Duodenal mucosa (tissue), 2 donors: Measurements from ENCODE around the gene MEIS2.
A peak's percentile ranks its signal among the peaks of the same experiment; 100 is the strongest.

Source experiments
- H3K27ac ChIP-seq: one replicate; pipeline ENCODE4 v1.7.0; 2013; ENCODE audit warnings: low read depth, low read length
- H3K27me3 ChIP-seq, 2 donors: one replicate each; pipeline ENCODE4 v1.7.0; 2013; ENCODE audit warnings: low read length in 2 of 2, control low read depth in 1 of 2; ENCODE audit not compliant: insufficient read depth in 2 of 2, control insufficient read depth in 1 of 2
- H3K36me3 ChIP-seq, 2 donors: one replicate each; pipeline ENCODE4 v1.7.0; 2013; ENCODE audit warnings: low read length in 2 of 2, control low read depth in 1 of 2; ENCODE audit not compliant: insufficient read depth in 2 of 2, control insufficient read depth in 1 of 2
- H3K4me1 ChIP-seq, 2 donors: one replicate each; pipeline ENCODE4 v1.7.0; 2013; ENCODE audit warnings: low read length in 2 of 2, control low read depth in 1 of 2; ENCODE audit not compliant: insufficient read depth in 2 of 2, control insufficient read depth in 1 of 2
- H3K4me3 ChIP-seq, 2 donors: one replicate each; pipeline ENCODE4 v1.7.0; 2013; ENCODE audit warnings: low read length in 2 of 2, low read depth in 1 of 2
- H3K9ac ChIP-seq, 2 donors: one replicate each; pipeline ENCODE4 v1.7.0; 2013; ENCODE audit warnings: low read length in 2 of 2, low read depth in 1 of 2
- H3K9me3 ChIP-seq, 2 donors: one replicate each; pipeline ENCODE4 v1.7.0; 2013; ENCODE audit warnings: low read length in 2 of 2, control low read depth in 1 of 2; ENCODE audit not compliant: control insufficient read depth in 1 of 2

The MEIS2 gene

DNA sequence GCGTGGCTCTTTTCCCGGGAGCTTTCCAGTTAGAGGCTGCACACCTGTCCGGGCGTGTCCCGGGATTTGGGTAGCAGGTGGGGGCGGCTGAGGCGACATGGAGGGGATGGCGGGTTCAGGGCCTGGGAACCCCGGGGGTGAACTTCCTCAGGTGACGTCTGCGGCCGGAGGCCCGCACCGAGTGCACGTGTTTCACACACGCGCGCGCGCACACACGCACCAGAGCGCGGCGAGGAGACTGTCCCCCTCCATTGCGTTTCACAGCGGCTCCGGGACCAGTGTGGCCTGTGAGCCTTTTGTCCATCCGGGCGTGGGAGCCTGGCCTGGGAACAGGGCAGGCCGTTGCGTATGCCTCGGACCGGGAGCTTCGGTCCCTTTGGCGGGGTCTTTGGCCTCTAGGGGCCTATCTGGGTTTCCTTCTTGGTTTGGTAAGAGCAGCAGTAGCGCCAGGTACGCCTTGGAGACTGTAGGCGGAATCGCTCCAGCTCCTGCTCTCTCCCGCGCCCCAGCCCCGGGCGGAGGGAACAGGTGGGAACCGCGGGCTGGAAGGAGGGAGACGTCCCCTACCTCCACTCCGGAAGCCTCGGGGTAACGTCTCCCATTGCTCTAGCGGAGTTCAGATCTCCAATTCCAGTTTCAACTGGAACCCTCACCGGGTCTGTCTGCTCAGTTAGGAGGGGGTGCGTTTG, 220.0 kb downstream of the MEIS2 start:
- H3K27ac ChIP-seq: no peak overlapping the region
- H3K4me3 ChIP-seq: peak overlapping the region; percentile 47 to 52

DNA sequence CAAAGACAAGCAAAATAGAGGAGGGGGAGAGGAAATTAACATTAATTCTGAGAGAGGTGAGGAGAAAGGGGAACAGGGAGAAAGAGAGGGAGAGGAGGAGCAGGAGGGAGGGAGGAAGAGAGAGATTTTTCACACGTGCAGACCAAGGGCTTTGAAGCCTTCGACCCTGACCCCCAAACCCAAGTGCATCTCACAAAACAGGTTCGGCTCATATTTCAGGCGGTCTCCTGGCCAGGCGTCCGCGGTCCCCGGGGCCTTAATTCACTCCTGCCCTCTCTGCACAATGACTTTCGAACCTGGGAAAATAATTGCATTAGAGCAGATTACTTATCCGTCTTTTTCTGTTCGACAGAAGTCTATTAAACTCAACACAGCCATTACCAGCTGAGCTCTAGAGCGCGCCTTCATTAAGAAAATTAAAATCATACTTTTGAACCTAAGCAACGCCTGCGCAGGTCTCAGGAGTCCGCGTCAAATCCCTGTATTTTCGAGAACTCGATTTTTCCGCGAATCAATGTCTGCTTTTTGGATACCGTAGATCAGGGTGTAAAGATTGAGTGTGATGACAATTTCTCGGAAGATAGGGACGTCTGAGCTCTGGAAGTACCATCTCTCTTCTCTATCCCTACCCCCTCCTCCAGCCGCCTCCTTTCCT, 220.7 kb downstream of the MEIS2 start:
- Histone ChIP-seq H3K27me3 (peaks cover 39 to 50% of the 10 kb centered on the region in 2 donors), H3K27ac (no peak overlapping the region), H3K36me3 (no peaks in the 10 kb centered on the region), H3K9ac (no peak overlapping the region), H3K9me3 (no peaks in the 10 kb centered on the region), H3K4me1 (peaks cover 10 to 13% of the 10 kb centered on the region in 2 donors), H3K4me3 (peak overlapping the region in 1 of 2 donors; percentile 13)

More for the DNA sequence above, 220.0 kb downstream of the MEIS2 start:
- H3K27me3 ChIP-seq: peaks cover 39 to 50% of the 10 kb centered on the region in 2 donors
- no peaks in the 10 kb centered on the region for H3K9me3 ChIP-seq
- no peak overlapping the region for H3K9ac ChIP-seq
- peaks cover 10 to 13% of the 10 kb centered on the region in 2 donors for H3K4me1 ChIP-seq
- H3K36me3 ChIP-seq: no peaks in the 10 kb centered on the region

DNA sequence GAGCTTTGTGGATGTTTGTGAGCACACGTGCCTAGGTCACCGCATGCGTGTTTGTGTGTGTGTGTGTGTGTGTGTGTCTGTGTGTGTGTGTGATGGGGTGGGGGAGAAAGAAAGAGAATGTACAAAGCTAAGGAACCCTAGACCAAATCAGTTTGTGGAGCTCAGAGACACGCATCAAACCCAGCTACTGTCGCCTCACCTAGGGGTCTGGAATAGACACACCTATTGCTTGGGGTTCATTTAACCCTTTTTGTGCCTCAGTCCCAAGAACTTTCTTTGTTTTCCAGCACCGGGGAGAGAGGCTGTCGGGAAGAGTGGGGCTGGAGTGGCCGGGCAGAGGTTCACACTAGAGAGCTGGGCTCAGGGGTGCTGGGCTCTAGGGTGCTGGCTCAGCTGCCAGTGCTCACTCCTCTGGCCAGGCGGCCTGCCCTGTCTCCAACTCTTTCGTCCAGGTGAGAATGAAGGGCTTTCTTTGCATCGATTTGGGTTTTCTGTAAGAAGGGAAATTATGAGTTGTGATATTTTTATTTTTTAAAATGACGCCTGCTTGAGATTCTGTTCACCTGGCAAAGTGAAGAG, 221.6 kb downstream of the MEIS2 start:
- Histone ChIP-seq H3K27ac (no peak overlapping the region), H3K9ac (no peak overlapping the region), H3K4me3 (no peak overlapping the region), H3K36me3 (no peaks in the 10 kb centered on the region), H3K4me1 (peaks cover 10 to 11% of the 10 kb centered on the region in 2 donors), H3K27me3 (peaks cover 39 to 53% of the 10 kb centered on the region in 2 donors), H3K9me3 (no peaks in the 10 kb centered on the region)

DNA sequence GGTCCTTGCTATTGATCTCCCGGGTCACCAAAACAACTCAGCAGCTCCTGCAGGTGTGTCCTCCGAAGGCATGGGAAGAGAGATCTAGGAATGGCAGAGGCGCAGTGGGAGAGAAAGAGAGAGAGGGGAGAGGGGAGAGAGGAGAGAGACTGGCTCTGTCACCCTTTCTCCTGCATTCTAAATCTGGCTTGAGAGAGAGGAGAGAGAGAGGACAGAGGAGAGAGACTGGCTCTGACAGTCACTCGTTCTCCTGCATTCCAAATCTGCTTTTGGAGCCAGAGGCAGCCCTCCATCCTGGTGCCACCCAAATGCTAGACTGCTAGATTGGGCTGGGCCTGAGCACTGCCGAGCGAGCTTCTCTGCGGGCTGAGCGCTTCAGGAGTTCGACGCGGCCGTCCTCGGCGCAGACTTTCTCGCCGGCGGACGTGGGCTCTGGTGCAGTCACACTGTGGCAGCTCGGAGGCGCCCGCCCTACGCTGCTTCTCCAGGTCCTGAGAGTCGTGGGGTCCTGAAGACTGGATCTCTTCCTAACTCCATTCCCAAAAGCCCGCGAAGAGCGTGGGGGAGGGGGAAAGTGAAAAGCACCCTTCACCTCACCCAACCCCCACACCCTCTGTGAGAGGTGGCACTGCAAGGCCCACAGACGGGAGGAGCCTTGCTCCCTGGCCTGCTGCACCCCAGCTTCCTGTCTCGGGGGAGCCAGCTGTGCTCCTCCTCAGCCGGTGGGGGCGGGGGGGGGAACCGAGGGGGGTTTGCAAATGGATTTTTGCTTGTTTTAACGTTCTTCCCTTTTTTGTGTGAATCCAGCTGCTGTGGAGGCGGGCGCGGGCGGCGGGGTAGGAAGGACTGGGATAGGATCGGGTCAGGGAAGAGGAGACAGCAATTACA, 222.3 kb downstream of the MEIS2 start:
- H3K4me3 ChIP-seq: no peak overlapping the region
- H3K27ac ChIP-seq: no peak overlapping the region
- peaks cover 39 to 52% of the 10 kb centered on the region in 2 donors for H3K27me3 ChIP-seq
- H3K9me3 ChIP-seq: no peaks in the 10 kb centered on the region
- peaks cover 3 to 8% of the 10 kb centered on the region in 2 donors for H3K4me1 ChIP-seq
- no peak overlapping the region for H3K9ac ChIP-seq
- H3K36me3 ChIP-seq: no peaks in the 10 kb centered on the region

DNA sequence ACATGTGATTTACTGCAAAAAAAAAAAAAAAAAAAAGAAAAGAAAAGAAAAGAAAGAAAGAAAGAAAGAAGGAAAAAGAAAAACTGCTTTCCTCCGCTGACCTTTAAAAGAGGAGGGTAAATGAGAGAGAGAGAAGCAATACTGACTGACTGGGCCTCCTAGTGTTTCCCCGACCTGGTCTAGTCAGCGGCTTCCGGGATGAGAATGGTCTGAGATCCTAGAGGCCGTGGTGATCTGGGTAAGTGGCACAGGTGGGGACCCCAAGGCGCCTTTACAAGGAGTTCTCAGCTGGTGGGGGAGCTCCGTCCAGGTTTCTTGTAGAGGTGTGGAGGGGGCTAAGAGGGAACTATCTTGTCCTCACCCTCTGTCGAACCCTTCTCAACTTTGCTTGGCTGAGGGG, 223.1 kb downstream of the MEIS2 start:
- no peaks in the 10 kb centered on the region for H3K36me3 ChIP-seq
- peaks cover 0 to 6% of the 10 kb centered on the region in 2 donors for H3K4me1 ChIP-seq
- H3K27me3 ChIP-seq: peaks cover 32 to 45% of the 10 kb centered on the region in 2 donors

DNA sequence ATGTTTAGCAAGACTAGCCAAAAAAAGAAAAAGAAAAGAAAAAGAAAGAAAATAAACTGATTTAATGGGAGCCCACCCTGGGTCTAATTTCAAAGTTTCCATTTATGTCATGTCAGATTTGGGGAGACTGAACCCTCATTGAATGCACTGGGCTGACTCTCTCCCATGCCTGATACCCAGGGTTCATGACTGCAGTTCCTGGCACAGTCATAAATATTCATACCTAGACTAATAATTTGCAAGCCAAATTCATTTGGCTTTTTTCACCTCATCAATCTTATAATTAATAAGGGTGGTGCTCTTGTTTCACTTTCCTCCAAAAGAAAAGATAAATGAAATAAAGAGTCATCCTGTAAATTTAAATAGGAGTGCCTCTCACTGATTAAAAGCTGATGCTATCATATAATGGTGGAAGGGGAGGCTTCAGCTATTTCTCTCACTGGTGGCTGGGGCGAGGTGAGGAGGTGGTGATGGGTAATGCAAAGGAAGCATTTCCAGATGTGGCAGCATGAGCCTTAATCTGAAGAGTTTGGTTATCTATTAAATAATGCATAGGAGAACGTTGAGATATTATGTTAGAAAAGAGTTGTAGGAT, 224.5 kb downstream of the MEIS2 start:
- Histone ChIP-seq H3K4me3 (no peak overlapping the region), H3K36me3 (no peaks in the 10 kb centered on the region), H3K27me3 (peaks cover 19 to 33% of the 10 kb centered on the region in 2 donors), H3K27ac (no peak overlapping the region), H3K9ac (no peak overlapping the region), H3K4me1 (peaks cover 0 to 6% of the 10 kb centered on the region in 2 donors), H3K9me3 (no peaks in the 10 kb centered on the region)

More for the DNA sequence above, 223.1 kb downstream of the MEIS2 start:
- Histone ChIP-seq H3K4me3 (no peak overlapping the region), H3K27ac (no peak overlapping the region), H3K9ac (no peak overlapping the region), H3K9me3 (no peaks in the 10 kb centered on the region)

DNA sequence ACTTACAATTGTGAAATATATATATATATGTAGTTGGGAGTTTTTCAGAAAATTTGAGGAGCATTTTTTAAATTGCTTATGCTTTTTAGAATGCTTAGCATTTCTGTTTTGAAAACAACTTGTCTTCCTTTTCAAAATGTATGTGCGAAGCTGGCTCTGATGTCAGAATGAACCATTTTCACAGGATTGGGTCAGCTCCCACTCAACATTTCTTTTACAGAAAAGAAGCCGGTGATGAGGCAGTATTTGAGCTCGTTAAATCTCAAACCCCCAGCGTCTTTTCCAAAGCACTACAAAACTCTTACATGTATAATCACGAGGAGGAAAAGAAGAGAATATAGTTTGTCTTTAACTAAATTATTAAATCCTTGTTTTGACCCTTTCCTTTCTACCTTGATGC, 225.4 kb downstream of the MEIS2 start:
- H3K9ac ChIP-seq: no peak overlapping the region
- H3K4me1 ChIP-seq: no peaks in the 10 kb centered on the region
- H3K27me3 ChIP-seq: peaks cover 13 to 24% of the 10 kb centered on the region in 2 donors
- H3K36me3 ChIP-seq: no peaks in the 10 kb centered on the region
- H3K9me3 ChIP-seq: no peaks in the 10 kb centered on the region
- H3K4me3 ChIP-seq: no peak overlapping the region
- no peak overlapping the region for H3K27ac ChIP-seq

DNA sequence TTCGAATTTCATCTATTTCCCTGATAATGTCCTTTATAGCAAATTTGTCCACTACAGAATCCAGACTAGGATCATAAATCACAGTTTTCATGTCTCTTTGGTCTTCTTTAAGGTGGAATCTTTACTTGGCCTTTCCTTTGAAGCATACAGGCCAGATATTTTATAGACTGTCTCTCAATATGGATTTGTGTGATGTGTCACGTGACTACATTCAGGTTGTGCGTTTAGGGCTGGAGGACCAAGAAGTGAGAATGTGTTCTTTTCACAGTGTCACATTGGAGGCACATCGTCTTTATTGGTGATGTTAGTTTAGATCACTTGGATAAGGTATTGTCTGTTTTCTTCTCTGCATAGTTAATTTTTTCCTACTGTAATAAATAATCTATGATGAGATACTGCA, 232.9 kb downstream of the MEIS2 start:
- no peaks in the 10 kb centered on the region for H3K9me3 ChIP-seq
- no peaks in the 10 kb centered on the region for H3K4me1 ChIP-seq
- H3K4me3 ChIP-seq: no peak overlapping the region
- no peak overlapping the region for H3K9ac ChIP-seq
- peaks cover 3 to 5% of the 10 kb centered on the region in 2 donors for H3K27me3 ChIP-seq
- no peak overlapping the region for H3K27ac ChIP-seq
- H3K36me3 ChIP-seq: no peaks in the 10 kb centered on the region

DNA sequence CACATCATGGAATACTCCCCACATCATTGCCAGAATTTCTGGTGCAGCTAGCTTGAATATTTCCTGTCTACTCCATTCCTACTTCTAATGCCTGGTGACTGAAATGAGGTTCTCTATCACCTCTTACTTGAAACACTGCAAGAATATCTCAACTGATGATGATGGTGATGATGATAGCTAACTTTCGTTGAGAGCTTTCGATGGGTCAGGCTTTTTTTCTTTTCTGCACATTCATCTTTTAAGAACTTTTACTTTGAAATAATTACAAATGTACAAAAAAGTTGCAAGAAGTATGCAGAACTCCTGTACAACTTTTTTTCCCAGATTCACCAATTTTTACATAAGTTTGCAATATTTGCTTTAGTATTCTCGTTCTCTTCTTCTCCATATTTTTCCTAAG, 233.5 kb downstream of the MEIS2 start:
- no peaks in the 10 kb centered on the region for H3K4me1 ChIP-seq
- no peak overlapping the region for H3K9ac ChIP-seq
- no peaks in the 10 kb centered on the region for H3K36me3 ChIP-seq
- H3K27me3 ChIP-seq: peaks cover 3 to 5% of the 10 kb centered on the region in 2 donors
- no peak overlapping the region for H3K4me3 ChIP-seq
- no peaks in the 10 kb centered on the region for H3K9me3 ChIP-seq
- H3K27ac ChIP-seq: no peak overlapping the region
